Superior temporal gyrus (tissue), 1 donor: ENCODE results near the gene RAB35.
A peak's percentile ranks its signal among the peaks of the same experiment; 100 is the strongest.

Experiments used
- DNase-seq: peaks from one replicate; pipeline ENCODE4 v3.0.0-alpha.2; 2016; ENCODE audit errors: extremely low spot score

The RAB35 gene

GRCh38 chr12:120132863-120133385 is 16.4 kb upstream of the RAB35 start:
- no peak for DNase-seq

GRCh38 chr12:120132054-120132836 is 15.7 kb upstream of the RAB35 start:
- DNase-seq: no peak

DNA sequence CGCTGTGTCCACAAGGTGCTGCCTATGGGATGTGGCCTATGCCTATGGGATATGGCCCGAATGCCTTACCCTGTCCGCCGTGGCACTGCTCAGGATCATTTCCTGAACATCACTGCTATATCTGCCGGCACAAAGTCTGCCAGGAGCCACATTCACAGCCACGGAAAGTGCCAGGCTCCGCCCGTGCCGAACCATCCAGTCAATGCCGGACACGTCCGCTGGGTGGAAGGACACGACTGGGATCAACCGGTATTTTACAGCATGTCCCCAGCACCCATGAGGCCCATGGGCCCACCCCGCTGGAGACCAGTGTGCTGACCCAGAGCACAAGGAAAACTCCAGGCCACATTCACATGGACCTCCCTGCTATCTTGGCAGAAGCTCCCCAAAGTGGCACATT is 14.6 kb upstream of the RAB35 start:
- DNase-seq: no peak

GRCh38 chr12:120130011-120130410 is 13.5 kb upstream of the RAB35 start:
- no peak for DNase-seq

DNA sequence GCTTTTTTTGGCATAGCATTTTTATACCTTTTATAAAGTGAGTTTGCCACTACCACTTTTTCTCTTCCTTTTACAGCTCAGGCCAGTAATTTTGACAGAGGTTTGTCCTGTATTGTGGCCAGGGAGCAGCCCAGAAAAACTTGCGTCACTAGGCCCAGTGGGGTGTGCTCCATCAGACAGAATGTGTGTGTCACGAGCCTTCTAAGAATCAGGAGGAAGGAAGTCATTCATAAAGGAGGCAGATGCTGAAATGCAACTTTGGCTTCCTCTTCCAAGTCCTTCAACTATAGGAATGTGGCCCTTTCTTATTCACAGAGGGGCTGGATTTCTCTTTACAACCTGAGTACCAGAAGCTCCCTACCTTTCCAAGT is 10.1 kb upstream of the RAB35 start:
- peak; percentile 4 for DNase-seq

GRCh38 chr12:120125792-120126634 is 9.5 kb upstream of the RAB35 start:
- DNase-seq: no peak

DNA sequence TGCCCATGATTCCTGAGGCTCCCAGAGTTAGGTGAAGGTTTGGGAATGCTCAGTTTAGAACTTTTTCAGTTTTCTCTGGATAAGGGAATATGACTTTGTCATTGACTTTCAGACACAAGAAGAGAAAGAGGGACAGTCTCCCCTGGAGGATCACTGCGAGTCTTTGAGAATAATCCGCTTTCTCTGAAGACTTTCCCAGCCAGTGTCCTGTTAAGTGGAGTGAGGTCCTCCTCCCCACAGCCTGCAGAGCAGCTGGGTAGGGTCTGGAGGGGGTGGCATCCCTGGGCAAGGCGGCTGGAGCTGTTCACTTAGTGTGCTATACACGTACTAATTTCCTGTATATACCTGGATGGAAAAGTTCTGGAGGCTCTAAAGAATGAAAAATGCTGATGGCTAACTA is 8.5 kb upstream of the RAB35 start:
- no peak for DNase-seq

GRCh38 chr12:120121766-120122293 is 5.3 kb upstream of the RAB35 start:
- DNase-seq: peak; percentile 7

- no peak for DNase-seq
These were observed 4.8 kb upstream of the RAB35 start for GRCh38 chr12:120121343-120121742.

GRCh38 chr12:120119271-120119973 is 2.9 kb upstream of the RAB35 start:
- peak; percentile 6 for DNase-seq

- DNase-seq: no peak
These were observed 1.9 kb upstream of the RAB35 start for GRCh38 chr12:120118321-120119061.

GRCh38 chr12:120117961-120118320 is 1.4 kb upstream of the RAB35 start:
- no peak for DNase-seq

- DNase-seq: peak; percentile 86
These were observed 469 bp upstream of the RAB35 start for GRCh38 chr12:120116792-120117651.

GRCh38 chr12:120115692-120116440 is 687 bp downstream of the RAB35 start:
- DNase-seq: no peak

GRCh38 chr12:120115066-120115465 is 1.5 kb downstream of the RAB35 start:
- no peak for DNase-seq

DNA sequence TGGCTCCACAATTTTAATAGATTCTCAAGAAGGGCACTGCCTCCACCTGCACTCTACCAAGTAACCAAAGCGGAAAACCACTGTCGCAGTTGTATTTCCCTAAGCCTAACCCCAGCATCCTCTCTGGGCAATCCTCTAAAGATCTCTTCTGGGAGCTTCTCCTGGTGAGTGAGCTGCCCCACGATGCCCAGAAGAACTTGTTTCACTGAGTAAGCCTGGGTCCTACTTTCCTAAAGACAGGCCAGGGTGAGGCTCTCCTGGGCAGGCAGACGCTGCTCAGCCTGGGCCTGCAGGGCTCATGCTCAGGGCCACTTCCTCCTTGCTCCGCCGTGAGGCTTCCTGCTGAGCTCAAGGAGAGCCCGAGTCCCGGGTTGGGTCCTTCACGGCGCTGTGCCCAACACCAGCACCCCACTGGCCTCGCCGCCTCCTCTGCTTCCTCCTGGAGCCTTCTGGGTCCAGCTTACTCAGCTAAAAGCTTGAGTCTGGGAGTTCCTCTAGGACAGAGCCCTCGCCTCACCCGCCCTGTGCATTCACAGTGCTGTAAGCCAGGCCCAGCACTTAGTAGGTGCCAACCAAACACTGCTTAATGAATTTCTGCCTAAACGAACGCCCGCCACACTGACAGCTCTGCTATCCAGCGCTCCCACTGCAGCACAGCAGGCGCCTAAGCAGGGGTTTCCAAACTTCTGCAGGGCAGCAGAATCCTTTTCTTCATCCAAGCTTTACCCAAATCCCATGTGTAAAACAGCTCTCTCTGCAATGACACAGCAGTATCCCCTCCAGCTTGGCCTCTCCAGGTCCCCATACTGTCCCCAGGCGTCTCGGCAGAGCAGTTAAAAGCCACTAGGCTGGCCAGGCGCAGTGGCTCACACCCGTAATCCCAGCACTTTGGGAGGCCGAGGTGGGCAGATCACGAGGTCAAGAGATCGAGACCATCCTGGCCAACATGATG is 5.7 kb downstream of the RAB35 start:
- no peak for DNase-seq

GRCh38 chr12:120109570-120110267 is 6.8 kb downstream of the RAB35 start:
- DNase-seq: no peak

- no peak for DNase-seq
These were observed 10.4 kb downstream of the RAB35 start for GRCh38 chr12:120106151-120106550.
